DMS 273 (cell line): Measurements from ENCODE around the gene GAREM1.

ENCODE experiments used
- DNase-seq: peaks from one replicate; lab custom pipeline; 2025; ENCODE audit not compliant: unreplicated experiment; lab: John Stamatoyannopoulos, UW

GAREM1 gene

GRCh38 chr18:32425466-32425865 lies 45.2 kb downstream of the GAREM1 start:
- no peak for DNase-seq

GRCh38 chr18:32424696-32425095 lies 46.0 kb downstream of the GAREM1 start:
- DNase-seq = no peak

DNA sequence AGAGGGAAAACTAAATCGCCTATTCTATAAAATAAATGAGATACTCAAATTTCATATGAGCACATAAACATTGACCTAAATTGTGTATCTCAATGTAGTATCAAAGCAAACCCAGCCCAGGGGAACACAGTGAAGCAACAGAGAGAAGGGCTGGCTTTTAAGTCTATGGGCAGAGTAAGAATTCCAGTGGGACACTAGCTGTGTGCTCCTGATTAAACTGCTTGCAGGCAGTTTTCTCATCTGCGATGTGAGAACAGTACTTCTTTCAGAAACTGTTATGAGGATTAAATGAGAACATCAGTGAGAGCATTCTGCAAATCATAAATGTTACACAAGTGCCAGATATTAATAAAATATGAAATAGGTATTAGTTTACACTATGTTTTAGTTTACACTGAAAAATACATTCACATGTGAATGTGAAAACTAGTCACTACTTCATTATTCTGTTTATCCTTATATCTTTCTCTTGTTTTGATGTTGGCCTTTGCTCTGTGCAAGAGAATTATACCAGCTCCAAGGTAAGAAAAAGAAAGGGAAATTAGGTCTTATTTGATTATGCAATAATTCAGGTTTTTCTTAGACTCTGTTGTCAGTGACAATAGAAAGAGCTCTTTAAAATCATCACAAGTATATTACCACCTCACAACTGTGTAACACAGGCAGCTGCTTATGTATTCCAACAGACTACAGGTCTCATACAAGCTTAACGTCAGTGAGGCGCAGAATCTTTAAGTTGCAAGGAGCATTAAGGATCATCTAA lies 47.5 kb downstream of the GAREM1 start:
- DNase-seq = no peak

- DNase-seq = peak; percentile 56
These were observed 48.5 kb downstream of the GAREM1 start for GRCh38 chr18:32422201-32422600.

DNA sequence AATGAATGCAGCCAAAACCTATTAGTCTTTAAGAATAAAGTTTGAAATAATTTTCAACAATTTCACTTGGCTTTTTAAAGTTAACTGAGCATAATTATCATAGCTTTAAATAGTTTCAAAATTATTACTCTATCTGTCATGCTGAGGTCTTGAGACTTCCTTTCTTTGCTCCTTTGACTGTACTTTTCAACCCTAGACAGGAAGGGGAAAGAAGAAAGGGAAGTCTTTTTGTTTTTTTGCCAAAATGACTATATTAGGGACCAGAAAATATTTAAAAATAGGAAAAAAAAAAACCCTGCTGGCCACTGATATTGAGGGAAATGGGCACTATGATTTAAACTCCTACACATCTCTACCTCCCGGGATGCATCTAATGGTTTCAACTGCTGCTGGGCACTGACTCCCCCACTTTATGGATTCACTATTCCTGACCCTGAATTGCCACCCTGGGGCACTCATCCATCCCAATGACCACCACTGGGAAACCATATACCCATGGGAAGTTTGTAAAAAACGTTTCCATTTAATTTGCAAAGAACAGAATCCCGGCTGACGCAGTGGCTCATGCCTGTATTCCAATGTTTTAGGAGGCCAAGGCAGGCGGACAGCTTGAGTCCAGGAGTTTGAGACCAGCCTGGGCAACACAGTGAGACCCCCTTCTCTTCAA lies 50.5 kb downstream of the GAREM1 start:
- no peak for DNase-seq

DNA sequence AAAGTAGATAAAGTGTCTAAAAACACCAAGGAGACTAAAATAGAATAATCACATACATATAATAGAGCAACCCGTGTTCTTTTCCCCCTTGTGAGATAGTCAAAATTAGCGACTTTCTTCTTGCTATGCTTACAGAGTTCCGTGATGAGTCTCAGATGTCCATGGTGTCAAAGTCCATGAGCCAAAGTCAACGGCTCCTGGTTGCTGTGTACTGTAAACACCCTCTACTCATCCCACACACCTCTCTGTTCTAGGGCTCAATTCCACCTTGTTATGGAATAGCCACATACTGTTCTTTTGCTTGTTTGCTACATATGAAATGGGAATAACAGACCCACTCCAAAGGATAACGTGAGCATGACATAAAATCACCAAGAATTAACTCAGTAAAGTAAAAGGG lies 52.5 kb downstream of the GAREM1 start:
- DNase-seq = no peak

GRCh38 chr18:32405588-32405987 lies 65.1 kb downstream of the GAREM1 start:
- DNase-seq = no peak

DNA sequence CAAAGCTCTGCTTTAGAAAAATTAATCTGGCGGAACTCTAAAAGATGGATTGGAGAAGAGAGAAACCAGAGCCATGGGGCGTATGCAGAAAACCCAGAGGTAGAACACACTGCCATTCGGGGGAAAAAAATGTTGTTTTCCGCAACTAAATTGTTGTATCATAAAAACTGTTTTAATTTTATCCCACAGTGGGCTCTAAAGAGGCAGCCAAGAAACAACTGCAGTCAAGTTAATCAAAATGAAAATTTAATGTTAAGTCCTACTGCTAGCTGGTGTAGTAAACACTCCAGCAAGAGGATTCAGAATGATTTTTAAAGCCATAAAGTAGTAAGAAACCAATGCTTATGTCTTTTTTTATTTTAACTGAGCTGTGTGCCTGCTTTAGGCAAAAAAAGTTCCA lies 69.1 kb downstream of the GAREM1 start:
- no peak for DNase-seq

GRCh38 chr18:32393407-32393806 lies 77.3 kb downstream of the GAREM1 start:
- no peak for DNase-seq

DNA sequence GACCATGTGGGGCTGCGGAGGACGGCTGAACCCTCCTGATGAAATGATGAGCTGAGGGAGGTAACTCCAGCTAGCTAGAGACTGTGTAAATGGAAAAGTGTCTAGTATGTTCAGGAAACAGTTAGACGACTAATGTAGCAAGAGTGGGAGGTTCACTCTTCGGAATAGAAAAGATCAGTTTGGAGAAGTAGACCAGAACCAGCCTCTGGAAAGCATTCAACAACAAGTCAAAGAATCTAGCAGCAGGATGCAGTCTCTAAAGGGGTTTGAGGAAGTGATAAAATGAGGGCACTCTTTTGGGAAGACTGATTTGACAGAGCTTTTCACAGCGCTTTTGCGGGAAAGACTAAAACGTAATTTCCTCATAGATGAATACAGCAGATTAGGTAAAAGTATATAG lies 79.6 kb downstream of the GAREM1 start:
- DNase-seq = no peak

GRCh38 chr18:32389858-32390257 lies 80.8 kb downstream of the GAREM1 start:
- DNase-seq = peak; percentile 27

GRCh38 chr18:32389191-32389590 lies 81.5 kb downstream of the GAREM1 start:
- no peak for DNase-seq

DNA sequence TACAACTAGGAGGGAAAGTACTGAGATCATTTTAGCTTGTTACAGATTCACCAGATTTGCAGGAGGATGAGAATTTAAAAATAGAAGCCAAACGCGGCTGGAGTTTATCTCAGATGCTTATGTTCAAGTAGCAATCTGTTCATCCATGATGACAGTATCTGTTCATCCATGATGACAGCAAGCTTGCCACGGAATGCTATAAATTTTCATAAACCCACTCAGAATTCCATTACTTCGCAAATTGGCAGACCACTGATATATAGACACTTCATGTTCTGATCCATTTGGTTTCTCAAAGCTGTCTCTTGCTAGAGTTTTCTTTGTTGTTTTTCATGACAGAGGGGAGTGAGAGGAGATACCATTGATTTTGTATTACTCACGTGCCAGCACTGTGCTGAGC lies 84.2 kb downstream of the GAREM1 start:
- DNase-seq = no peak

DNA sequence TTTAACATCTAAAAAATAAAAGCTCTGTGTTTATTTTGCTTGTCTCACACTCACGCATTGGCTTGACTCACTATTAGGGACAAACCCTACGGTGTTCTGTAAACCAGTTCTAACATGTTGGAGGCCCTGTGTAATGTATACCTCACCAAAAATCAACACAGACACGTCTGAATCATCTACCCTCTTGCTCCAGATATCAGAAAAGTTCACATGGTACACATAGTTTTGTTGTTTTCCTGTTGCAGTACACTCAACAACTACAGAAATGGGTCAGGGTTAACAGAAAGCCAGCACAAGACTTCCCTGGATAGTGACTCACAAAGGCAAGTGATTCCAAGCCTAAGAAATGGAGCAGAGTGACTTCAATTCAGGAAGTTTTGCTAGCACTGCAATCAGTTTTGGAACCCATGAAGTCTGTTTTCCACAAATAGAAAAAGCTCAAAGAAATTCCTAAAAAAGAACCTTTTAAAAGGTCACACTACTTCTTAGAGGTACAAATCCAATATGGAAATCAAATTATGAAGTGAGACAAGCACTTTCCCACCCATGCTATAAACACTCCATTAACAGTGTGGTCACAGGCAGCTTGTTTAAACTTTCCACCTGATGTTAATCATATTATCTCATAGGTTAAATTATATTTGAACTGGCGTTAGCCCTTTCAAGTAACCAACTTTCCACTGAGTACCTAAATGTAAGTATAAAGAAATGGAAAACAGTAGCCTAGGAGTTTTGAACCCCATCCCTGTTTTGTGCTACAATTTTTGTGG lies 87.4 kb downstream of the GAREM1 start:
- DNase-seq = no peak

DNA sequence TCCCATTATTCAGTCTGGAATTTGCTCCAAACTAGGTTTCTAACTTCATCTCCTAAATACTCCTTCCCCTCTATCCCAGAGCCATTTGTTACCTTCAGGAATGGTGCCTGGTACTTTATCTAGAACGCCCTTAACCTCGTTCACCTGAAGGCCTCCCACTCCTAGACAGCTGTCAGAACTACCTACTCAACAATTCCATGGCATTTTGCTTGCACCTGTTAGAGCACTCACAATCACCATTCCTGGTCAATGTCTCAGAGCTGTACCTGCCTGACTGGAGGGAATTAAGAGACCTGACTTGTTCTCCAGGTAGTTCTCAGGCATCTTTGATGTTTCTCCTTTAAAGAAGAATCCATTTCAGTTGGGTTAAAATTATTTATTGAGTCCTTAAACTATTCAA lies 88.9 kb downstream of the GAREM1 start:
- DNase-seq = no peak

GRCh38 chr18:32380559-32380958 lies 90.1 kb downstream of the GAREM1 start:
- DNase-seq = peak; percentile 37

GRCh38 chr18:32379891-32380290 lies 90.8 kb downstream of the GAREM1 start:
- DNase-seq = no peak

DNA sequence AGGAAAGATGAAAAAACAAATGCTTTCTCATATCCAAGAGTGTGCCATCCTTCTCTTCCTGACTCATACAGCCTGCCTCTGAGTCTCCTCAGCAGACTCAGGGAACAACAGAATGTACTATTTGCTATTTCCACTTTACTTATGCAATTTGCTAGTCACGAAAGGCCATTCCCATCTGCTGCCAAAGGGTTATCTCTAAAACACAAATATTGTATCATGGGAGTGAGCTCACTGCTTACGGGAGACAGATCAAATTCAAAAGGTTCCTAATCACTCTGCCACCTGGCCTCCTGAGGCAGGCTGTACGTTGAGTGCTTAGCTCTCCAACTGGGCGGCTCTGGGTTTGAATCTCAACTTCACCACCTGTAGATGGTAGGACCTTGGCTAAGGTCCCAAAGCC lies 92.0 kb downstream of the GAREM1 start:
- peak; percentile 89 for DNase-seq

GRCh38 chr18:32373995-32374394 lies 96.7 kb downstream of the GAREM1 start:
- peak; percentile 83 for DNase-seq

- no peak for DNase-seq
These were observed 97.2 kb downstream of the GAREM1 start for GRCh38 chr18:32373505-32373904.

- no peak for DNase-seq
These were observed 98.2 kb downstream of the GAREM1 start for GRCh38 chr18:32372381-32373061.

- DNase-seq = no peak
These were observed 98.7 kb downstream of the GAREM1 start for GRCh38 chr18:32372047-32372380.
